AML-193 (cell line): ENCODE measurements around the gene CNTNAP5.

Experiments
- DNase-seq, 2 experiments: peaks; one replicate each; lab custom pipeline; 2025; lab: John Stamatoyannopoulos, UW

Gene CNTNAP5

DNA sequence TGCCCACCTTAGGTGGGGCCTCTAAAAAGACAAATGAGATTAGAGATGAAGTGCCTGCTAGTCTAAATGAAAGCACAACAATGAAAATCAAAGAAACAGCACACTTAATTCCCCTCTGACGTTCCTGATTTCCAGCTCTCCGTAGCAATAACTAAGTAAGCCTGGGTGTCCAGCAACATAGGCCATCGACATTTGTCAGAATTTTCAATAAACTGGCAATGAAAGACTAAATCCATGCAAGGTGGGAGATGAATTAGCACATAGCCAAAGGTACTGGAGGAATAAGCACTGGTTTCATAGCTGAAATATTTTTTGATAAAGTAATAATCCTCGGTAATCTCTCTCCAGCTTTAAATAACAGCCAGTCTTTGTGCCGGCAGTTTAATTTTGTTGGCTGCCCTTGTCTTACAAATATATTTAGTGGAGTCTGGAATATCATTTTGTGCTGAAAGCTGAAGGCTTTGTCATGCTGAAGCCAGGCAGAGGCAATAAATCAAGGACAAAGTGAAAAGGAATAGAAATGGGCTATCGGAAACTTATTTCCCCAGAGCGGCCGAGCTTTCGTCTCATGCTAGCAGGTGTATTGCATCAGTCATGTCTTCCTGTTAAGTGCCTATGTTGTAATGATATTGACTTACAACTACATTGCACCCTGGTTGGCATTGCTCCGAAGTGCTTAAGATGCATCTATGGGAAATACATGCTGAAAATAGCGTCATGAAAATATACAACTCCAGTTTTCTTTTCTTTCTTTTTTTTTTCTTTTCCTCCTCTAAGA, 790.1 kb downstream of the CNTNAP5 start:
- no peak for DNase-seq

DNA sequence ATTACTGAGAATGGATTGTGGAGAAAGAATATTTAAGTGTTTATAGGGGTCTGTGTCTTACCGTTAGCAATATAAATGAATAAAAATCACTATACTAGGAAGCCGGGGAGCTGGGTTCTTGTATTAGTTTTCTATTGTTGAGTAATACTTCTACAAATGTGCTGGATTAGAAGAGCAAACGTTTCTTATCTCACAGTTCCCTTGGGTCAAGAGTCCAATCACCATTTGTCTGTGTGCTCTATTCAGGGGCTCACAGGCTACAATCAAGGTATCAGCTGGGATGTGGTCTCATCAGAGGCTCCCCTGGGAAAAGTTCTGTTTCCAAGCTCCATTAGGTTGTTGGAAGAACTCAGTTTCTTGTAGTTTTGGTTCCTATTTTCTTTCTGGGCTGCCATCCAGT, 790.9 kb downstream of the CNTNAP5 start:
- no peak for DNase-seq

- no peak for DNase-seq
Measured at GRCh38 chr2:124822516-124822915, 797.4 kb downstream of the CNTNAP5 start.

- no peak for DNase-seq
Measured at GRCh38 chr2:124824441-124824840, 799.4 kb downstream of the CNTNAP5 start.

- no peak for DNase-seq
Measured at GRCh38 chr2:124832521-124832920, 807.4 kb downstream of the CNTNAP5 start.

- no peak for DNase-seq
Measured at GRCh38 chr2:124834331-124834730, 809.2 kb downstream of the CNTNAP5 start.

- no peak for DNase-seq
Measured at GRCh38 chr2:124835331-124835730, 810.2 kb downstream of the CNTNAP5 start.

- no peak for DNase-seq
Measured at GRCh38 chr2:124836416-124836815, 811.3 kb downstream of the CNTNAP5 start.

DNA sequence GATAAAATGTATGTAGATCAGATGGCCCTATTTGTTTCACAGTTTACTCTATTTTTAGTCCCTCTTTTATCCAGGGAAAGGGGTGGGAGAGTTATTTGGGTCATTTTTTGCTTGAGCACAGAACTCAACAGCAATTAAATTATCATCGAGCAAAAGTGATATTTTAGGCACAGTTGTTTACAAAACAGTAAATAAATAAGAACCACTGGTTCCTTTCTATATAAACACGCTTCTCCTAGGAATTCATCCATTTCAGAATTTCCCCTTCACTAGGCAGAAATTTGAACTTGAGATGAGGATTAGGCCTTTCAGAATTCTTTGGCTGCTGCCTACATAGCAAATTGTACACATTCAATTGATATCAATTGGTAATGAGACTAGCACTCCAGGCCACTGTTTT, 812.4 kb downstream of the CNTNAP5 start:
- no peak for DNase-seq

GRCh38 chr2:124838406-124838805, 813.3 kb downstream of the CNTNAP5 start:
- DNase-seq = no peak

GRCh38 chr2:124867247-124867646, 842.2 kb downstream of the CNTNAP5 start:
- DNase-seq = no peak

DNA sequence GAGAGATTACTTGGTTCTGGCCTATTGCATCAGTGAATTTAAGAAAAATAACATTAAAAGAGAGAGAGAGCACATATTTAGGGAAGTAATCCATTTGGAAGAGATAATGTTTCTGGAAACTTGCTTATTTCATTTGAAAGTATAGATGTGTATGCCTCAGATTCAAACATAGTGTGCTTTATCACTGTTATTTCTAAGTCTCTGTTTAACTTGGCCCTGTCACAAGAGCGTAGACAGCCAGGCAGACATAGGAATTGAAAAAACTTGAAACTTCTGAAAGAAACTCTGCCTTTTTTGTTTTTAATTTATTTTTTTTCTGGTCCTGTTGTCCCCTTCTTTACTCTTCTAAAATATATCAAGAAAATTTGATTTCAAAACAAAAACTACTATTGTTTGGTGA, 849.1 kb downstream of the CNTNAP5 start:
- no peak for DNase-seq

DNA sequence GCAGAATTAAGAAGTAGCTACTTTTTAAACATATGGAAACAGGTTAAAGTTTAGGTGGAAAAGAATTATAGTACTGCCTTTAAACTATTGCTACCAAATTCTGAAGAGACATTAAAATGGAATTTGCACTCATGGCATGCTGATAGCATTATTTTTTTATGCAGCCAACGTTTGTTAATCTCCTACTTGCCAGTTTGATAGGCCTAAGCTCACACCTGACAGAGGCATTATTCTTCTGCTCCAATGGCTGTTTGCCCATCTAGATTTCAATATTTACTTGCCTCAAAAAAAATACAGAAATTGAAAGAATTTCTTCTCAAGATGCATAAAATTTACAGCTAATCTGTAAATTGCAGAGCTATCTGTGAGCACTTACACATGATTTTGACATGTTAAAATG, 849.6 kb downstream of the CNTNAP5 start:
- DNase-seq = no peak

- no peak for DNase-seq
Measured at GRCh38 chr2:124875627-124876244, 850.6 kb downstream of the CNTNAP5 start.

DNA sequence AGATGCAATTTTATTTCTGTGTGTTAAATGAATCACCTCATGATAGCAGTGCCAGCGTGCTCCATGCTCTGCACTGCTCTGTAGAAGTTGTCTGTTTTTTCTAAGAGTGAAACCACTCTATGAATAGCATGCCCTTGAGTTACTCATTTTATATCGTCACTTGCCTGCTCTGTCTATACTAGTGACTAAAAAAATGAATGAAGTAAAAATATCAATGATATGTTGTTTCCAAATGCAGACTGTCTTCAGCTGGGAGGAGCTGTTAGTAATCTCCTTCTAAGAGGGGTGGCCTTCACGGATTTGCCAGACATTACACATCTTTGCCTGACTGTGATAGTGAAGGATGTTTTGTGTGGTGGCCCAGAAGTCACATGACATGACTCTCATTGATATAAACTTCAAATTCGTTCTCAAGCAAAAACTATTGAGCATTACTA, 852.1 kb downstream of the CNTNAP5 start:
- no peak for DNase-seq

GRCh38 chr2:124879640-124880039, 854.6 kb downstream of the CNTNAP5 start:
- DNase-seq = no peak

GRCh38 chr2:124880995-124881394, 855.9 kb downstream of the CNTNAP5 start:
- DNase-seq = no peak

- no peak for DNase-seq
Measured at GRCh38 chr2:124882423-124882822, 857.3 kb downstream of the CNTNAP5 start.

GRCh38 chr2:124883595-124883994, 858.5 kb downstream of the CNTNAP5 start:
- no peak for DNase-seq

DNA sequence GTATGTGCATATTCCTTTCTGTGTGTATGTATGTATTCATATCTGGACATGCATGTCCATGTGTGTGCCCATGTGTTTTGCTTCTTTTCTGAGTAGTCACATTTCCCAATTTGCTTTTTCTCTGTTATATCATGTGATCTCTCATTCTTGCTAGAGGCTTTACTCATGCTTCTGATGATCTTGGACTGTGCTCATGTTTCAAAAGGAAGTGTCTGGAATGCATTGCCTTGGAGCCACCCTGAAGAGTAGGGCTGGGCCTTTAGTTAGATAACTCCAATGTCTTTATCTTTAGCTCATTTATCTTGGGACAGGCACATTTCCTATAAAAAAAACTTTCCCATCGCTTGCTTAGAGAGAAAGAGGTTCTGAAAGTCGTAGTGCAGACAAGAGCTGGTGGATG, 859.2 kb downstream of the CNTNAP5 start:
- no peak for DNase-seq

- no peak for DNase-seq
Measured at GRCh38 chr2:124886216-124886615, 861.1 kb downstream of the CNTNAP5 start.

DNA sequence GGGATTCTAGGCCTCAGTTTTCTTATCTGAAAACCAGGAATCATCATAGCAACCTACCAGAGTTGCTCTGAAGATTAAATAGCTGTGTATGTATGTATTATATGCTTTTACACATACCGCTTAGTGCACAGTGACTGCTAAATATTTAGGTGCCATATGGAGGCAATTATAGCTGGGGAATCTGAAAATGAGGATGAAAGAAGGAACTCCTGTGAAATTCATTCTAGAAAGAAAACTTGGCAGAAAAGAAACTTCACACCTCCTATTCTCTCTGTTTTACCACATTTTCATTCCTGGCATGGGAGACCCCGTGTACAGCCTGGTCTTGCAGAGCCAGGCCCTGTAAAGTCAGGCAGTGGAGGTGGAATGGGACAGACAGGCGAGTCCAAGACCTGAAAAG, 862.4 kb downstream of the CNTNAP5 start:
- DNase-seq = no peak

DNA sequence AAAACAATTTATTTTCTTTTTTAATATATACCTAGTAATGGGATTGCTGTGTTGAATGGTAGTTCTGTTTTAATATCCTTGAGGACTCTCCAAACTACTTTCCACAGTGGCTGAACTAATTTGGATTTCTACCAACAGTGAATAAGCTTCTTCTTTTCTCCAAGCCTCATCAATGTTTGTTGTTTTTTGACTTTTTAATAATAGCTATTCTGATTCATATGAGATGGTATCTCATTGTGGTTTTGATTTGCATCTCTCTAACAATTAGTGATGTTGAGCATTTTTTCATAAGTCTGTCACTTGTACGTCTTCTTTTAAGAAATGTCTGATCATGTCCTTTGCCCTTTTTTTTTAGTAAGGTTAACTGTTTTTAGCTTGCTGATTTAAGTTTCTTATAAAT, 863.3 kb downstream of the CNTNAP5 start:
- no peak for DNase-seq

- no peak for DNase-seq
Measured at GRCh38 chr2:124894199-124894598, 869.1 kb downstream of the CNTNAP5 start.
